PC-9 (cell line): ENCODE measurements around the gene PLA2G2E. TPM values are rescaled to one million over a fixed set of nuclear protein-coding genes. Genes with fewer than 3 reads are reported as not detected.

Source experiments
- BruUV-seq: library from RNA; stranded (reverse); fragments of 400-500 nt; replicated peaks from 2 replicates; lab custom pipeline; 2021; lab: Mats Ljungman, UMichigan
- CTCF ChIA-PET: fragments of 300-600 bp; sonication (Branson Sonifier 250); formaldehyde crosslinking; loops from one replicate; lab custom pipeline; 2022; ENCODE audit warnings: antibody characterized with exemption; lab: Charles Lee
- POLR2A ChIA-PET: fragments of 300-600 bp; sonication (Branson Sonifier 250); formaldehyde crosslinking; loops from one replicate; lab custom pipeline; 2022; ENCODE audit warnings: antibody characterized with exemption; ENCODE audit not compliant: unreplicated experiment; lab: Charles Lee
- DNase-seq, 2 experiments: peaks; one replicate each; pipeline versions ENCODE4 v3.0.0 to v3.0.0-alpha.2; 2015 to 2022; ENCODE audit warnings: mixed read lengths in 1 of 2
- H2AFZ ChIP-seq: fragments of 200-600 bp; sonication (generic); 2 replicates; pipeline ENCODE4 v1.8.1; 2017; ENCODE audit warnings: antibody characterized with exemption
- H3F3A ChIP-seq: fragments of 200-600 bp; sonication (generic); 2 replicates; pipeline ENCODE4 v1.8.1; 2017; ENCODE audit warnings: antibody characterized with exemption, mild to moderate bottlenecking, low read depth; ENCODE audit not compliant: insufficient read depth
- H3K27ac ChIP-seq: fragments of 200-600 bp; sonication (generic); 2 replicates; pipeline ENCODE4 v1.6.1; 2016; ENCODE audit warnings: mixed run types
- H3K27me3 ChIP-seq: fragments of 200-600 bp; sonication (generic); 2 replicates; pipeline ENCODE4 v1.6.1; 2016; ENCODE audit warnings: low read depth, mixed run types; ENCODE audit not compliant: insufficient read depth
- H3K36me3 ChIP-seq: fragments of 200-600 bp; sonication (generic); 2 replicates; pipeline ENCODE4 v1.6.1; 2016; ENCODE audit warnings: low read depth, mixed run types
- H3K4me1 ChIP-seq: fragments of 200-600 bp; sonication (generic); replicated peaks from 2 replicates; pipeline ENCODE4 v1.6.1; 2016; ENCODE audit warnings: mixed run types; ENCODE audit not compliant: insufficient read depth
- H3K4me2 ChIP-seq: fragments of 200-600 bp; sonication (generic); 2 replicates; pipeline ENCODE4 v1.6.1; 2017; ENCODE audit warnings: mixed run types
- H3K4me3 ChIP-seq: fragments of 200-600 bp; sonication (generic); 2 replicates; pipeline ENCODE4 v1.6.1; 2016; ENCODE audit warnings: mixed run types
- H3K79me2 ChIP-seq: fragments of 200-600 bp; sonication (generic); 2 replicates; pipeline ENCODE4 v1.6.1; 2017; ENCODE audit warnings: low read depth, mixed run types
- H3K9me2 ChIP-seq: fragments of 200-600 bp; sonication (generic); 2 replicates; pipeline ENCODE4 v1.8.1; 2017; ENCODE audit warnings: mild to moderate bottlenecking; ENCODE audit not compliant: insufficient read depth
- H3K9me3 ChIP-seq: fragments of 200-600 bp; sonication (generic); 2 replicates; pipeline ENCODE4 v1.8.1; 2016; ENCODE audit warnings: low read depth; ENCODE audit not compliant: insufficient read depth
- H4K20me1 ChIP-seq: fragments of 200-600 bp; sonication (generic); 2 replicates; pipeline ENCODE4 v1.8.1; 2017; ENCODE audit not compliant: insufficient read depth
- CTCF ChIP-seq: fragments of 200-600 bp; sonication (generic); conservative IDR thresholded peaks from 2 replicates; pipeline ENCODE4 v1.6.1; 2017; ENCODE audit warnings: mixed run types, antibody characterized with exemption, mild to moderate bottlenecking, moderate library complexity
- EZH2 ChIP-seq: fragments of 200-600 bp; sonication (generic); IDR thresholded peaks from 2 replicates; pipeline ENCODE4 v1.8.0; 2017; ENCODE audit warnings: antibody characterized with exemption, low read depth
- intact Hi-C: fragments of 100-400 bp; cut with micrococcal nuclease; formaldehyde crosslinking; loops from one replicate; pipeline ENCODE4 v1.10.0; 2022; ENCODE audit not compliant: unreplicated experiment
- total RNA-seq: library from RNA; stranded (reverse); gene quantifications from 2 replicates; pipeline ENCODE4 v1.2.3, GENCODE V29; 2021

The PLA2G2E gene
- total RNA-seq, 1 experiment from 2014 or later = not detected

GRCh38 chr1:19889656-19890055 lies 33.8 kb downstream of the PLA2G2E start:
- Histone ChIP-seq H3K27me3 (no peaks in the 10 kb centered on the region), H3K79me2 (peaks cover 58% of the 10 kb centered on the region), H3K36me3 (no peaks in the 10 kb centered on the region; the same call in 1 of the 2 replicates), H3K27ac (no peak overlapping the region), H3K4me1 (peaks cover 4% of the 10 kb centered on the region; the same call in 1 of the 2 replicates), H3K9me2 (no peaks in the 10 kb centered on the region), H3K4me2 (no peak overlapping the region), H3K9me3 (no peaks in the 10 kb centered on the region), H3F3A (0 out of 2 replicates have a peak, but pooled peaks cover 4% of the 10 kb centered on the region), H3K4me3 (no peak overlapping the region), H2AFZ (no peak overlapping the region), H4K20me1 (no peaks in the 10 kb centered on the region)
- DNase-seq = no peak
- BruUV-seq = no TSS peak
- TF ChIP-seq CTCF (no peak), EZH2 (no peak)
- ChIA-PET POLR2A (interaction anchor here (0.6 kb wide), 1 partner anchor 247 kb away, joined by 4 read pairs; no protein-coding TSS in a partner anchor), CTCF (interaction anchor here (0.7 kb wide), 1 partner anchor 470 kb away, joined by 6 read pairs; no protein-coding TSS in a partner anchor)
- intact Hi-C loops = no loop called here

GRCh38 chr1:19888112-19888511 lies 35.3 kb downstream of the PLA2G2E start:
- no peaks in the 10 kb centered on the region; the same call in 1 of the 2 replicates for H4K20me1 ChIP-seq
- ChIA-PET POLR2A (interaction anchor here (0.6 kb wide), 1 partner anchor 303 kb away, joined by 4 read pairs; no protein-coding TSS in a partner anchor), CTCF (no interaction called here)
- peaks cover 14% of the 10 kb centered on the region for H3K4me1 ChIP-seq
- H3K4me2 ChIP-seq = no peak overlapping the region
- H3K27me3 ChIP-seq = no peaks in the 10 kb centered on the region
- H3K9me2 ChIP-seq = no peaks in the 10 kb centered on the region
- intact Hi-C loops = no loop called here
- no peak overlapping the region for H3K27ac ChIP-seq
- no peaks in the 10 kb centered on the region for H3F3A ChIP-seq
- DNase-seq = no peak
- no peak overlapping the region for H2AFZ ChIP-seq
- H3K9me3 ChIP-seq = no peaks in the 10 kb centered on the region
- no peak for TF ChIP-seq CTCF
- no peak for TF ChIP-seq EZH2
- H3K36me3 ChIP-seq = no peaks in the 10 kb centered on the region
- no TSS peak for BruUV-seq
- peaks cover 68% of the 10 kb centered on the region for H3K79me2 ChIP-seq
- H3K4me3 ChIP-seq = no peak overlapping the region

GRCh38 chr1:19885821-19886220 lies 37.6 kb downstream of the PLA2G2E start:
- no TSS peak for BruUV-seq
- Histone ChIP-seq H3K27ac (no peak overlapping the region), H2AFZ (no peak overlapping the region), H3K4me1 (peaks cover 19% of the 10 kb centered on the region), H3K4me3 (no peak overlapping the region), H3K79me2 (peaks cover 68% of the 10 kb centered on the region), H3K9me3 (no peaks in the 10 kb centered on the region), H3K4me2 (no peak overlapping the region), H4K20me1 (no peaks in the 10 kb centered on the region; the same call in 1 of the 2 replicates), H3K36me3 (no peaks in the 10 kb centered on the region), H3F3A (no peaks in the 10 kb centered on the region), H3K9me2 (no peaks in the 10 kb centered on the region), H3K27me3 (no peaks in the 10 kb centered on the region)
- ChIA-PET POLR2A (interaction anchor here (0.6 to 0.7 kb wide), 3 partner anchors 60 to 80 kb away, joined by 4 to 8 read pairs (median 4); no protein-coding TSS in a partner anchor), CTCF (no interaction called here)
- TF ChIP-seq CTCF = no peak
- no peak for TF ChIP-seq EZH2
- intact Hi-C loops = no loop called here
- DNase-seq = no peak
